Measurements from ENCODE around the gene B3GALT6.
"Not testable (repeated sequence)": the region's sequence is repeated elsewhere in the genome, so short reads cannot be mapped to it uniquely, and the experiment has no call there.

B3GALT6 gene

GRCh38 chr1:1246577-1247340, 14.7 kb downstream of the B3GALT6 start, which contains the start of gene C1QTNF12:
C1QTNF12 (minus strand) TSS chr1:1246722; CDS start chr1:1246690, 32 bp downstream.
- DNase-seq = no peak

DNA sequence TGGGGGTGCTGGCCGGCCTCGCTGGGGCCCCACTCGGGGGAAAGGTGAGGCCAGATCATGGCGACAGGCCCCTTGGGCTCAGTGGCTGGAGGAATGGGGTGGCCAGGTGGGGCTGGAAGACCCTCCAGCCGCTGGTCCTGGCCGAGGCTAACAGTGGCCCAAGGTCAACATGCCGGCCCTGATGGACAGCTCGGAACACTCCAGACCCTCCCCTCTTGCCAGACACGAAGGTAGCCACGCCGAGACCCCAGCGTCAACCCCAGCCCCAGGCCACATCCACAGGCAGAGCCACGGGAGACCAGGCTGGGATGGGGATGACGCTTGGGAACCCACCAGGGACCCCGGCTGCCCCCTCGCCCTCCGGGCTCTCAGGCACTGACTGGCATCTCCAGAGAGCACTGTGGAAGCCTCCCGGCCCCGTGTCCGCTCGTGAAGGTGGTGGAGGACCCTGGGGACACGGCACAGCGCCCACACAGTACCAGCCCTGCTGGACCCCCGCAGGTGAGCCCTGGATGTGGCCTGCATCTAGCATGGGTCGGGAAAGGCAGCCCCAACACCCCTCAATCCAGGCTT, 15.4 kb downstream of the B3GALT6 start:
- no peak for DNase-seq

GRCh38 chr1:1248009-1248913, 16.2 kb downstream of the B3GALT6 start:
- DNase-seq = not testable (repeated sequence)

DNA sequence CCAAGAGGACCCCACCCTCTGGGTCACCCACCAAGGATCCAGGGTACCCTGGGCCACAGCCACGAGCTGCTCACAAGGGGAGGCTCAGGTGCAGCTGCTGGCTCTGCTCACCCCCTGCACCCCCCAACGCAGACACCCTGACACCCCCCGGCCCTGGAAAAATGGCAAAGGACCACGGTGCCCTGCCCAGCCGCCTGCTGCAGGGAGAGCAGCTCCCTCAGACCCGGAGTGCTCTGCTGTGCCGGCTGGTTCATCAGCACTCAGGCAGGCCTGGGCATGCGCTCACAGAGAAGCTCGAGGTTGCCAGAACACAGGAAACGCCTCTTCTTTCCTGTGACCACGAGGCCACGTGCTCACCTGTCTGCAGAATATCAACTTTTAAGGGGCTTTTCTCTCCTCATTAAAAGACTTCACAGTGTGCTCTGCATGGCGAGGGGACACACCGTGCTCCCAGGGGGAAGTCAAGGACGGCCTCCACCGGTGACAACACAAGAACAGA, 18.8 kb downstream of the B3GALT6 start:
- DNase-seq = peak; percentile 36

GRCh38 chr1:1253314-1253713, 21.3 kb downstream of the B3GALT6 start:
- no peak for DNase-seq

DNA sequence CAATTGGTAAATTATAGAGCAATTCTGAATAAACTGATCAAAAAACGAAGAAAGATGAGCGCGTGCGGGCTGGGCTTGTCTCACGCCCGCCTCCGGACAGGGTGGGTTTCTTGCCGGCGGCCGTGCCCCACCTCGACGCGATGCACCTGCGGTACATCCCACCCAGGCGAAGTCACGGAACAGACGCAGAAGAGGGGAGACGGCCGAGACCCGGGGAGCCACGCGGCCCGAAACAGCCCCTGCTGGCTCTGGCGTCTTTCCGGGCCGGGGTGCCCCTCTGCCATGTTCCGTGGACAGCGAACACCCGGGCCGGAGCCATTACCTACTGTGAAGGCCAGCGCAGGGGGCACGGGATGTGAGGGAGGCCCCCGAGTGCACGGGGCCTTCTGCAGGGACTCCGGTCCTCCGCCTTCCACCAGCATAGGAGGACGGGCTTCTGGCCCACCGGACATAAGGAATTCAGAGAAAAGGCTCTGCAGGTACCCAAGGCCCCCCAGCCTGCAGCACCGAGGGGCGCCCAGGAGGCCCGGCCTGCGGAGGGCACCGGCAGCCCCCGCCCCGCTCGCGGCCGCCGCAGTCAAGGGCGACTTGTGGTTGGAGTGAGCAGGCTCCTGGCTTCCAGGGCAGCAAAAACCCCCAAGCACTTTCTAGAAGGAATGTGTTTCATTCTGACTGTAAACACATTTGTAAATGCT, 22.1 kb downstream of the B3GALT6 start:
- no peak for DNase-seq

DNA sequence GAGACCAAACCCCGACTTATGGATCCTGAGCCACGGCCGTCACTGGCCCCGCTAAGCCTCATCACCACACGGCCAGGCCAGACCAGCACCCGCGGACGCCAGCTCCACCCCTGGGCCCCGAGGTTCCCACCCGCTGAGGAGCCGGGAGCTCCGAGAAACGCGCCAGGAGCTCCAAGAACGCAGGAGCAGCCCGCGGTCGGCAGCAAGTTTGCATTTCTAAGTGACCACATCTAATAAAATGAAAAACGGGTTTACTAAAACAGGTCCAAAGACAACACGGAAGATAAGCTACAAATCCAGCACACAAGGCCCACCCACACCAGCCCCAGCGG, 22.6 kb downstream of the B3GALT6 start:
- no peak for DNase-seq

DNA sequence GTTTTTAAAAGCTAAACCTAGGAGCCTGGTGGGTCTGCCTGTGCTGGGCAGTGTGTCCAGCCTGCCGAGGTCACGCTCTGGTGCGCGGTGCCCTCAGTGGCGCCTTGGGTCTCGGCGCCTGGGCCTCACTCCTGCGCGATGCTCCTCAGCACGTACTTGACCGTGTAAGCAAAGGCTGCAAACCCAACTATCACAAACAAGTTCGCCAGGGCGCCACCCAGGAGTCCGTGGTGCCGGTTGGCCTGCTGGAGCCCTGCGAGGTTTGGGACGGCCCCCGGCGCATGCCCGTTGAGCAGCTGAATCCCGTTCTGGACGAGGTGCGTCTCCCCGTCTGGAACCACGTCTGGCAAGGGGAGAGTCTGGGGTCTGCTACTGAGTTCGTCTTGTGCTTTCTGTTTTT, 23.0 kb downstream of the B3GALT6 start:
- DNase-seq = no peak

- DNase-seq = no peak
Measured at GRCh38 chr1:1255611-1256010, 23.6 kb downstream of the B3GALT6 start.

GRCh38 chr1:1256956-1257871, 25.2 kb downstream of the B3GALT6 start:
- DNase-seq = no peak

GRCh38 chr1:1259119-1259488, 27.1 kb downstream of the B3GALT6 start:
- no peak for DNase-seq

DNA sequence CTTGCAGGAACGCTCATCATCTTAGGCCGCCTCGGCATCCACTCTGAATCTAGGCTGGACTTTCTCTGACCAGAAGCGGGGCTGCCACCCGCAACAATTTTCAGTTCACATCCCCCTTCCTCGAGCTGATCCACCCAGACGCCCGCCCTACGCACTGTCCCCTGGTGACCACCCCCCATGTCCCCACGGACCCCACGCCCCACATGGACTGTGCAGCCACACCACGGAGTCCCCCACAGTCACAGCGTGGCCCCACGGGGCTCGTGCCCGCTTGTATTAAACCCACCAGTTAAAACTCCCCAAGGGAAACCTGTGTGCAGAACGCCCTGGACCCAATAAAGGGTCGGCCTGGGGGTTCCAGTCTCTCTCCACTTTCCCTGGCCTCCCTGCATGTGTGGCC, 27.5 kb downstream of the B3GALT6 start:
- DNase-seq = no peak

DNA sequence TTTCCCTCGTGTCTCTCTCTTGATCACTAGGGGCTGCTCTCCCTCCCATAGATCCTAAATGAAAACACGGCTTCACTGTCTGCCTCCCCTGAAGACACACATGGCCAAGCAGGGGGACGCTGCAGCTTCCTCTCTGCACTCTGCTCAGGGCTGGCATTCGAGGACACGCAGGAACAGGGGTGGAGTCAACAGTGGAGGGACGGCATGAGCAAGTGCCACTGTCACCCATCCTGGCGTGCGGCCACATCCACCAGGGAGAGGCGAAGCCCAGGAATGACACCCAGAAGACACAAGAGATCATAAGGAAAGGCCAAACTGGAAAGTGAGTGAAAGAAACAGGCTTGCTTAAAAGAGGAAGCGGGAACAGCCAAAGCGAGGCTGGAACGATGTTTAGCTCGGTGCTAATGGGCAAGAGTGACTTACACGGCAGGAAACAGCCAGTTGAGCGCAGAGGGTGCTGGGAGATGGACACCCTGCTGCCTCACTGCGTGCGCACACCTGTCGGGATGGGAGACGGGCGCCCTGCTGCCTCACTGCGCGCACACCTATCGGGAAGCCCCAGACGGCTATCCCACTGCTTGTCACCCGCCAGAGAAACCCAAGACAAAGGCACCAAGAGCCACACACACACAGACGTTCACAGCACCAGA, 28.0 kb downstream of the B3GALT6 start:
- no peak for DNase-seq

DNA sequence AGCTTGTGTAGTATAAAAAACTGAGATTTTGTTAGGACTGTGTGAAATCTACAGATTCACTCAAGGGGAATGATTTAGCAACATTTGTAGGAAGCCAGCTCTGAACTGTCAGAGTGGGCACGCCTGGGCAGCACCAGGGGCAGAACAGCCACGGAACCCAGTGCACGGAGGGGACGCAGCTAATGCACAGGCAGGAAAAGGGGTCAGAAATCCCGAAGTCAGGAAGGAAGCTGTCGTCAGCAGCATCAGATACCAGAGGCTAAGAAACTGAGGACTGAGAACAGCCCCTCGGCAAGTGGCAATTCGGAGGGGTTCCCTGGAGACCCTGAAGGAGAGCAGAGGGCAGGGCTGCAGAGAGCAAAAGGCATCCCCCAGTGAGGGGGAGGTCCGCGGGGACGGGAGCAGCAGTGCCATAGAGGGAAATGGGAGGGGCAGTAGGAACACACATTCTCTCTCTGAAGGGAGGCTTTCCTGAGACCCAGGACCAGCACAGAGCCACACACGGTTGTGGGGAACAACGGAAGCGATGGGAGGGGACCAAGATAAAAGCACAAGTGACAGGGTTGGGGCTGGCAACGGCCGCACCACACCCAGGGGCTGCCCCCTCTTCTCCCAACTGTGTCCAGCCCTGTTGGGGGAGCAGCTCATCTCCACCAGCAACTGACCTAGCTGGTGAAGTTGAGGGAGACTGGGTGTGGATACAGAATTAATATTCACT, 29.0 kb downstream of the B3GALT6 start:
- DNase-seq = no peak

- DNase-seq = no peak
Measured at GRCh38 chr1:1262071-1262470, 30.0 kb downstream of the B3GALT6 start.

GRCh38 chr1:1262758-1263157, 30.7 kb downstream of the B3GALT6 start:
- DNase-seq = no peak

GRCh38 chr1:1264026-1264425, 32.0 kb downstream of the B3GALT6 start:
- DNase-seq = no peak

DNA sequence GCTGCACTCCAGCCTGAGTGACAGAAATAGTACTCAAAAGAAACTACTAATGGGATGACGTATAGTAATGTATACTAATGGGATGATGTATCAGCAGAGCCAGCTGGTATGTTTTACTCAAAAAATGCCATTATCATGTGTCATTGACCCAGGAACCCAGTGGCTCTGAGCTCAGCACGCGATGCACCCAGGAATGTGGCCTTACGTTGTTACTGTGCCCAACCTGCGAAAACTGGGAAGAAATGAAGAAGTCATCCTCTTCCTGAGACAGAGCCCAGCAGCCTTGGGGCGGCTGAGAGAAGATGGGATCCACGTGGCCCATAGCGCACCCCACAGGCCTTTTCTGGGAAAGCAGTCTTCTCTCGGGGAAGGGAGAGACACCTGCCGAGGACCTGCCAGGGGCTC, 32.8 kb downstream of the B3GALT6 start:
- no peak for DNase-seq

DNA sequence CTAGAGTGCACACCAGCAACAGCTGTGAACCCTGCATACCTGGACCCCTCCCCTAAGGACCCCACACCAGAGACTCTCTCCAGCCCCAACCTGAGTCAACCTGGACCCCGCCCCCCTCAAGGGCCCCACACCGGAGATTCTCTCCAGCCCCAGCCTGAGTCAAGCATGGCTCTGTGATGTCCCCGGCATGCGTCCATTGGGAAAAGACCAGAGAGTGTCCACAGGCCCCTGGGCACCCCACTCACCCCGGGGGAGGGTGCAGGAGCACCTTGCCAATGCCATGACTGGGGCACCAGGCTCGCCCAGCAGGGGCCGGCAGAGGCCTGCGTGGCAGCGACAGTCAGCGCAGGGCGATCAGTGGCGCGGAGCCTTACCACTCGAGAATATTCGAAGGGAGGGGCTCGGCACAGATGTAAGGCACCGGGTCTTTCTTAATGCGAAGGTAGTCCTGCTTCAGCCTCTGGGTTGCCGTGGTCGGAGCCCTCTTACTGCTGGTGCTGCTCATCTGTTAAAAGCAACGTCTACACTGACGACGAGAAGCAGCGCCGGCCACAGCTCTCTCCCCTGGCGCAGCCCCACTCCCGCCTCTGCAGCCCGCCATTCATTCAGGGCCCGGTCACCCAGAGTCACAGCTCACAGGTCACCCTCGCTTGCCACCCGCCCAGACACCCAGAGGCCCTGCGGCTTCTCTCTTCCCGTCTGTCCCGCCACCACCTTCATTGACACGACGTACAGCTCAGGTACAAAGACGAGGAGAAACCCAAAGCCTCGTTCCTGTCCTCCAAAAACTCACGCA, 35.6 kb downstream of the B3GALT6 start:
- no peak for DNase-seq

DNA sequence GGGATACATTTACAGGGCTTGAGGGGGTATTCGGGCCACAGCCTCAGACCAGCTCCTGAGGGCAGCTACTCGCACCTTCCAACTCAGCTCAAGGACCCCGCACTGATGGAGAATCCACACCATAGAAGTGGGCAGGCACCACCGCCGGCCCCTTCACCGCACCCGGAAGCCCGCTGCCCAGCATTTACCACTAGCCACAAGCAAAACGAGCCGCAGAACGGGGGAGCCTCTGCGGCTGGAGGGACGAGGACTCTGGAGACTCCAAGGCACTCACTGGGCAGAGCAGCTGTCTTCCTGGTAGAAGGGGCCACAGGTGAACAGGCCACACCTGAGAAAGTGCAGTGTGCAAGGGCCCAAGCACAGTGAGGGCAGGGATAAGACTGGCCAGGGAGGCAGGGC, 36.2 kb downstream of the B3GALT6 start:
- no peak for DNase-seq

Data from COR-L47 (cell line).